ENCODE data around the gene SASH1. TPM values are rescaled to one million over a fixed set of nuclear protein-coding genes. Genes with fewer than 3 reads are reported as not detected.

Gene SASH1
- total and polyA plus RNA-seq, 9 of the 15 experiments (the other 6 are each of a cell fraction or from before 2014, with no cell fraction given): 0.35 to 3.5 (median 1.6) TPM

DNA sequence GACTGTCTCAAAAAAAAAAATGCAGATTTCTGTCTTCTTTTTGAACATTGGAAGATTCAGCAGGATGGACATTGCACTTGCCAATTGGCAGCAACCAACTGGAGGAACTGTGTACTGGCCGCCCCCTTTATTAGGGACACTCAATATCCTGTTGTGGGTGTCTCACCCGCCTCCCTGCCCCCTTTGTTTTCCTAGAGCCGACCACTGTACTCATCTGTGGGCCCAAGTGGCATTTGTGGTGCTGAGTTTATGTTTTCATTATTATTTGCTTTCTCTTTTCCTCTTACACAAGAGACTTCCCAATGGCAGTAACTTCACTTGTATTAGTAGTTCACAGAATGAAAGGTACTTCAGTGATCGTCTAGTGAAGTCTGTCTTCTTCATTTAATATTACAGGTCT is 125.3 kb downstream of the SASH1 start:
- Histone ChIP-seq H3K79me2 (ENCODE audit: control insufficient read depth, insufficient read depth, low read length) (no peaks in the 10 kb centered on the region), H3K4me3 (no peak overlapping the region), H3K9me3 (replicated peaks; ENCODE audit: control insufficient read depth, insufficient read depth, low read depth, low read length) (no peaks in the 10 kb centered on the region), H3K4me1 (replicated peaks in 1 of 2; ENCODE audit: control insufficient read depth in 2 of 2, insufficient read depth in 2 of 2, low read length in 2 of 2) (no peaks in the 10 kb centered on the region), H3K36me3 (ENCODE audit: control insufficient read depth, insufficient read depth, low read length) (no peaks in the 10 kb centered on the region), H3K9me1 (ENCODE audit: control insufficient read depth, insufficient read depth, low read length) (no peaks in the 10 kb centered on the region), H2AFZ (ENCODE audit: low read depth, low read length) (no peak overlapping the region), H3K4me2 (ENCODE audit: insufficient read depth, low read length) (no peak overlapping the region), H3K9ac (ENCODE audit: insufficient read depth in 1 of 2, low read depth in 2 of 2, low read length in 2 of 2) (no peak overlapping the region), H3K27ac (ENCODE audit: extremely low read depth, low read depth, low read length) (no peak overlapping the region), H4K20me1 (replicated peaks; ENCODE audit: control insufficient read depth, insufficient read depth, low read length) (no peaks in the 10 kb centered on the region; the same call in 1 of the 2 replicates), H3K27me3 (ENCODE audit: control insufficient read depth in 2 of 2, insufficient read depth in 2 of 2, low read length in 2 of 2) (peaks cover 22 to 26% of the 10 kb centered on the region in 2 experiments)
- ChIA-PET POLR2A (no interaction called here), CTCF (ENCODE audit: low intra/inter-chr PET ratio) (no interaction called here)
- DNase-seq (ENCODE audit: extremely low read depth in 1 of 4, low spot score in 3 of 4): no peak
- ATAC-seq: no peak
- WGBS (ENCODE audit: insufficient coverage, low coverage, missing lambda C conversion rate): 4% methylated on average over 4 of the region's 4 CpGs
- no TSS peak for BruUV-seq (replicated peaks)
- TF ChIP-seq, protein P1, sequence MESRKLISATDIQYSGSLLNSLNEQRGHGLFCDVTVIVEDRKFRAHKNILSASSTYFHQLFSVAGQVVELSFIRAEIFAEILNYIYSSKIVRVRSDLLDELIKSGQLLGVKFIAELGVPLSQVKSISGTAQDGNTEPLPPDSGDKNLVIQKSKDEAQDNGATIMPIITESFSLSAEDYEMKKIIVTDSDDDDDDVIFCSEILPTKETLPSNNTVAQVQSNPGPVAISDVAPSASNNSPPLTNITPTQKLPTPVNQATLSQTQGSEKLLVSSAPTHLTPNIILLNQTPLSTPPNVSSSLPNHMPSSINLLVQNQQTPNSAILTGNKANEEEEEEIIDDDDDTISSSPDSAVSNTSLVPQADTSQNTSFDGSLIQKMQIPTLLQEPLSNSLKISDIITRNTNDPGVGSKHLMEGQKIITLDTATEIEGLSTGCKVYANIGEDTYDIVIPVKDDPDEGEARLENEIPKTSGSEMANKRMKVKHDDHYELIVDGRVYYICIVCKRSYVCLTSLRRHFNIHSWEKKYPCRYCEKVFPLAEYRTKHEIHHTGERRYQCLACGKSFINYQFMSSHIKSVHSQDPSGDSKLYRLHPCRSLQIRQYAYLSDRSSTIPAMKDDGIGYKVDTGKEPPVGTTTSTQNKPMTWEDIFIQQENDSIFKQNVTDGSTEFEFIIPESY (CRISPR knock-in tag; IDR thresholded peaks at IDR 0.05): no peak
- TF ChIP-seq POLR2H (tag; IDR thresholded peaks at IDR 0.05; ENCODE audit: low read depth): no peak
- TF ChIP-seq MCM2 (IDR thresholded peaks at IDR 0.05; ENCODE audit: low read depth): no peak
- TF ChIP-seq YBX1 (IDR thresholded peaks at IDR 0.05): no peak
- no peak for TF ChIP-seq SETDB1 (IDR thresholded peaks at IDR 0.05; ENCODE audit: low read length)
- no peak for TF ChIP-seq DLX4 (CRISPR knock-in tag; IDR thresholded peaks at IDR 0.05)
- TF ChIP-seq CBX3 (IDR thresholded peaks at IDR 0.05; ENCODE audit: borderline replicate concordance in 1 of 2, low read length in 2 of 2): no peak
- TF ChIP-seq SIN3A (IDR thresholded peaks at IDR 0.05; ENCODE audit: borderline replicate concordance in 2 of 2, control insufficient read depth in 1 of 2, low read depth in 2 of 2, low read length in 2 of 2): no peak
- TF ChIP-seq ZNF121 (CRISPR knock-in tag; conservative IDR thresholded peaks at IDR 0.05): no peak
- TF ChIP-seq ZNF263 (CRISPR knock-in tag; IDR thresholded peaks at IDR 0.05; ENCODE audit: borderline replicate concordance): no peak
- TF ChIP-seq, protein P2, sequence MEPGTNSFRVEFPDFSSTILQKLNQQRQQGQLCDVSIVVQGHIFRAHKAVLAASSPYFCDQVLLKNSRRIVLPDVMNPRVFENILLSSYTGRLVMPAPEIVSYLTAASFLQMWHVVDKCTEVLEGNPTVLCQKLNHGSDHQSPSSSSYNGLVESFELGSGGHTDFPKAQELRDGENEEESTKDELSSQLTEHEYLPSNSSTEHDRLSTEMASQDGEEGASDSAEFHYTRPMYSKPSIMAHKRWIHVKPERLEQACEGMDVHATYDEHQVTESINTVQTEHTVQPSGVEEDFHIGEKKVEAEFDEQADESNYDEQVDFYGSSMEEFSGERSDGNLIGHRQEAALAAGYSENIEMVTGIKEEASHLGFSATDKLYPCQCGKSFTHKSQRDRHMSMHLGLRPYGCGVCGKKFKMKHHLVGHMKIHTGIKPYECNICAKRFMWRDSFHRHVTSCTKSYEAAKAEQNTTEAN (CRISPR knock-in tag; IDR thresholded peaks at IDR 0.05): no peak
- TF ChIP-seq FOS (IDR thresholded peaks at IDR 0.05; ENCODE audit: extremely low read depth, insufficient read length): no peak
- TF ChIP-seq SLC30A9 (CRISPR knock-in tag; IDR thresholded peaks at IDR 0.05): no peak
- TF ChIP-seq, protein P3, sequence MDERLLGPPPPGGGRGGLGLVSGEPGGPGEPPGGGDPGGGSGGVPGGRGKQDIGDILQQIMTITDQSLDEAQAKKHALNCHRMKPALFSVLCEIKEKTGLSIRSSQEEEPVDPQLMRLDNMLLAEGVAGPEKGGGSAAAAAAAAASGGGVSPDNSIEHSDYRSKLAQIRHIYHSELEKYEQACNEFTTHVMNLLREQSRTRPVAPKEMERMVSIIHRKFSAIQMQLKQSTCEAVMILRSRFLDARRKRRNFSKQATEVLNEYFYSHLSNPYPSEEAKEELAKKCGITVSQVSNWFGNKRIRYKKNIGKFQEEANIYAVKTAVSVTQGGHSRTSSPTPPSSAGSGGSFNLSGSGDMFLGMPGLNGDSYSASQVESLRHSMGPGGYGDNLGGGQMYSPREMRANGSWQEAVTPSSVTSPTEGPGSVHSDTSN (CRISPR knock-in tag; IDR thresholded peaks at IDR 0.05; ENCODE audit: low read depth): no peak
- TF ChIP-seq, protein P3 (tag; conservative IDR thresholded peaks at IDR 0.05; ENCODE audit: low read depth): no peak
- TF ChIP-seq ARHGAP35 (IDR thresholded peaks at IDR 0.05; ENCODE audit: partially characterized antibody): no peak
- TF ChIP-seq SREBF2 (CRISPR knock-in tag; IDR thresholded peaks at IDR 0.05): no peak
- TF ChIP-seq ZFP36 (IDR thresholded peaks at IDR 0.05; ENCODE audit: low read depth, low read length, partially characterized antibody): no peak
- intact Hi-C loops (cut with micrococcal nuclease): loop anchor here (10.0 kb wide), 1 partner anchor 323 kb away; no protein-coding TSS in a partner anchor
- no peak for FAIRE-seq
- in situ Hi-C loops (cut with MboI): no loop called here
